GM19099 (cell line): ENCODE measurements around the gene HRH1.

Source experiments
- POLR2A ChIP-seq: IDR thresholded peaks from 3 replicates; pipeline ENCODE4 v1.6.1; 2011; ENCODE audit warnings: low read depth; ENCODE audit not compliant: insufficient read length; ENCODE audit errors: extremely low read depth

Gene HRH1

GRCh38 chr3:11290743-11291680 lies 136.7 kb downstream of the HRH1 start:
- no peak for TF ChIP-seq POLR2A

DNA sequence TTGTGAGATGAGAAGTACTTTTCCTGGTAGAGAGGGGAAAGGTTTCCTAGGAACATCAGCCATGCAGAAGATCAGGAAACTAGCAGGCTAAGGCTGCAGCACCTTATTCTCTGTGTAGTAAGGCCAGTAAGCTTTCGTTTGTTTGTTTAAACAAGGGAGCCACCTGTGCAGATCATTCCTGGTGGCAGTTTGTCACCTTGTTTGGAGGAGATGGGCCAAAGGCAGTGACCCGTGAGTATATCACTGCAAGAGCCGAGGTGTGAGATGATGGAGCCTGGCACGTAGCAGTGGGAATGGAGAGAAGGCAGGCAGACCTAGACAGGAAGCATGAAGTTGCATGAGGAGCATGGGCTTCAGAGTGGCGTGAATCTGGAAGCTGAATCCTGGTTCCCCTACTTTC lies 137.5 kb downstream of the HRH1 start:
- TF ChIP-seq POLR2A, result no peak

- TF ChIP-seq POLR2A, result no peak
Measured at GRCh38 chr3:11297126-11297525, 142.8 kb downstream of the HRH1 start.

DNA sequence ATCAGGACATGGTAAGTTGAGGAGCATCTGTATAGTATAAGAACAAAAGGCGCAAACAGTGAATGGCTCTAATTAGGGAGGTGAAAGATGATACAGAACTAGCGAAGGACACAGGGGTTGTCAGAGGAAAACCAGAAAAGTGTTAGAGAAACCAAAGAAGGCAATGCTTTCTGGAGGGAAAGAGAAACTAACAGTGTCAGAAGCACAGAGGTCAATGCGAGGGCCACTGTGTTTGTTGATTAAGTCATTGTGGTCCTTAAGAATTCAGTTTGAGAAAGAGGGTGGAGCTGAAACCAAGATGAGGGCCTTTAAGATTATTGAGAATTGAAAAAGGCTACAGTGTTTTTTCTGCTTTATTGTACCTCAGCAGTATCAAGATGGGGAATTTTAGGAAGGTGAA lies 146.7 kb downstream of the HRH1 start:
- no peak for TF ChIP-seq POLR2A

- TF ChIP-seq POLR2A, result no peak
Measured at GRCh38 chr3:11302444-11302843, 148.2 kb downstream of the HRH1 start.

DNA sequence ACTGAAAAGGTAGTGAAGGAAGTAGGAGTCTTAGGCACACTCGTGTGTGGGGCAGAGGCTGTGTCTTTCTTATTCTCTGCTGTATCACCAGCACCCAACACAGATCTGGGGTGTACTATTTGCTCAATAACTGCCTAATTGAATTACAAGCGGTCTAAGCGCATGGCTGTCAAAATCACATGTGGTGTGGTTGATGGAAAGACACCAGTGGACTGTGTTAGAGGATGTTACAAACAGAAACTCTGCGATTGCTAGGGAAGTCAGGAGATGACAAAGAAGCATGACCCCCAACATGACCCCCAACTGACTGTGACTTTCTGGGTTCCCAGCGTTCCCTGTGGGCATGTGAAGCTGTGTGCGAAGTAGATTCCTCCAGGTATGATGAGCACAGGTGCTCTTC lies 149.9 kb downstream of the HRH1 start:
- no peak for TF ChIP-seq POLR2A

- TF ChIP-seq POLR2A, result no peak
Measured at GRCh38 chr3:11305509-11305908, 151.2 kb downstream of the HRH1 start.

DNA sequence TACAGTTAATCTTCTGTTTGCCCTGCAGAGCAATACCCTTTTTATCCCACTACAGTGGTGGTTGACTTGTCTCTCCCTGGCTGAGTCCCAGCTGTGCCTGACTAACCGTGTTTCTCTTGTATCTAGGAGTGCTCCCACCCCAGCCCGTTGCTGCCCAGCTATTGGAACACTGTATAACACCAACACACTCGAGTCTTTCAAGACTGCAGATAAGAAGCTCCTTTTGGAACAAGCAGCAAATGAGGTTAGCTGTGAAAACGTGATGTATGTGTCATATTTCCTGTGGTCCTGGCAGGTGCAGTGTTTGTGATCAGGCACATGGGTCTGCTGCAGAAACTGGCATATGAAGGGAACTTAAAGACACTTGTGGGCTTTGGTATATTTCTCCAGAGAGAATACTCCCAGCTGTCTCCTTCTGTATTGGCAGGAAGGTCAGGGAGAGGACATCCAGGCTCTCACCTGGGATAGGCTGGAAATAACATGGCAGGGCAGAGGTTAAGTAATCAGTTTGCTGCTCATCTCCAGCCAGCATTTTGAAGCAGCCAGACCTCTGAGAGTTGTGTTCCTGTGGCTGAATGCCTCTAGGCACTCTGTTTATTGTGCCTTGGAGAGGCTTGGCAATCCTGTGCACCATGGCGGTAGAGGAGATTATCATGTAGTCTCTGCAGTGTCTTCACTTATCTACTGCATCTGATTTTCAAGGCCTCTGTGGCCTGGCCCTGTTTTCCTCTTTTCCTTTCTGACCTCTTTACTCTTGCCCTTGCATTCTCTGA lies 152.7 kb downstream of the HRH1 start:
- no peak for TF ChIP-seq POLR2A

GRCh38 chr3:11307830-11308432 lies 153.6 kb downstream of the HRH1 start:
- TF ChIP-seq POLR2A, result no peak

GRCh38 chr3:11310258-11310657 lies 156.0 kb downstream of the HRH1 start:
- no peak for TF ChIP-seq POLR2A

DNA sequence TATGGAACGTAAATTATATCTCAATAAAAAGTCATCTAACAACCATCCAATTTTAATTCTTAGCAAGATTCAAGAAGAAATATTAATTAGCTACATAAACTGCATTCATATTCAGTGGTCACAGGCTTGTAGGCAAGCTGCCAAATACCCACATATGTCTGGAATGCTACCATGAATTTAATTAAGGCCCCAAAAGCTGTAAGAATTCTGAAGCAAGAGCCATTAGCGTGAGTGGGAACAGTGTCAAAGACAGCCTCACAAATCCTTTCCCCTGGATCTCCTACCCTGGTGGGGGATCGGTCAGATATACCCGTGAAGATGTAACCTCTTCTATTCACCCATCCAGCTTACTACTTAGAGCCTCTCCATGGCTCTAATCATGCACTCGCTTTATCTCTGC lies 157.9 kb downstream of the HRH1 start:
- no peak for TF ChIP-seq POLR2A
